Stimulated activated CD8-positive, alpha-beta memory T cell treated with anti-CD3 and anti-CD28 coated beads, Interleukin-2, amount 100 ng/mL, for 48 hours (primary cell): ENCODE results near the gene SLC19A1.
"Not testable (repeated sequence)": the region's sequence is repeated elsewhere in the genome, so short reads cannot be mapped to it uniquely, and the experiment has no call there.

Experiments used
- DNase-seq, 2 donors: peaks; one replicate each; pipeline ENCODE4 v3.0.0-alpha.2; 2020; ENCODE audit warnings: low read depth in 2 of 2

Gene SLC19A1

GRCh38 chr21:45576838-45577737, 34.8 kb upstream of the SLC19A1 start:
- no peak for DNase-seq

DNA sequence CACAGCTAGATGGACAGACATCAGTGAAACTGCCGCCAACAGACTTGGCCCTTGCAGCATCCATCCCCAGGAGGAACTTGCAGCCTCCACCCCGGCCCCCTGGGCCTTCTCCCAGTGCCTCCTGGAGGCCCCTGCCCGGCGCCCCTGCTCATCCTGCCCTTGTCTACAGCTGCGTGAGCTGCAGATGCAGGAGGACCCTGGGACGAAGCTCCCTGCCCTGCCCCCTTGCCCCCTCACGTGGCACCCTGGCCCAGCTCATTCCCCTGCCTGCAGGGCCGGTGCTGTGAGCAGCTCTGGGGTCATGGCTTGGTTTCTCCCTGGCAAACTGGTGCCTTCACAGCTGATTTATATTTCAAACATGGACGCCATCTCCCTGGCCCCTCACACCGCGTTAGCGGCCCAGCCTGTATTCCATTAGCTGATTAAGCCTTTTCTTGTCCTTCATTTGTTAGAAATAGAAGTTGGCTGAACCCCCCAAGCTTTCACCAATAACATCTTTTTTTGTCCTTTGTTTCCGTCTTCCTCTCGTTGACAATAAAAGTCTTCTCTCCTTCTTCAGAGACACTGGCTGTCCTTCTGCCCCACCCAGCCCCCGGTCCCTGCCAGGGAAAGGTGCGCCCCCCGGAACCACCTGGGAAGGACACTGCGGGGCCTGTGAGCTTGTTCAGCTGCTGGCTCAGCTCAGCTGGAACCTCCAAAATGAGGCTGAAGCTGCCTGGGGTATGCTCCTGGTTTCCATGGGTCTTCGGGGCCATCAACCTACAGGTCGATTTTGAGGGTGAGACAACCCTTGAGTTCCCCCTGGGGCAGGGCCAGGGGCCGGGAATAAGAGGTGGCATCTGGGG, 34.0 kb upstream of the SLC19A1 start:
- no peak for DNase-seq

DNA sequence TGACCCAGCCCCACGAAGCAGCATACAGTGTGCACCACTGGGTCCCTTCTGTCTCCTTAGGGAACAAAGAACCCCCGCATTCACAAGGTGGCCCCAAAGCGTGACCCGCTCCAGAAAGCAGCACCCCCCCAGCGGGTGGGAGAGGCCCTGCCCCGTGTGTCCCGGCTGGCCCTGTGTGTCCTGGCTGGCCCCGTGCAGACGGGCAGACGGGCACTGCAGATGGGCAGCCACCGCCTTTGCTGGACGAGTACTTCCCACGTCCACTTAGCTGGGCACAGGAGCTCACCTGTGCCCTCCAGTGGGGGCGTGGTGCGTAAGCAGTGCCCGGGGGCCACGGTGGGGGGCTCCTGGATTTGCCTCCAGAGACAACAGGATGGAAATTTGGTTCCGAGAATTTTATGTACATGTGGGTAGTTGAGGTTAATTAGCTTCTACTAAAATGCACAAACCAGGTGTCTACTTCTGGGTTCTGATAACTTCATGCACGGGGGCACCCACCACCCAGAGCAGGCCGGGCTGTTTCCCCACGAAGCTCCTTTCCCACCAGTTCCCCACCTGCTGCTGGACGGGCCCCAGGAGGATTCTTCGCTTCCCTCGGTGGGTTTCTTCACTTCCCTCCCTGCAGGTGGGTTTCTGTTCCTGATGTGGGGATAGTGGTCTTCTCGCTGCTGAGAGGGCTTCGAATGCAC, 33.2 kb upstream of the SLC19A1 start:
- DNase-seq: no peak

DNA sequence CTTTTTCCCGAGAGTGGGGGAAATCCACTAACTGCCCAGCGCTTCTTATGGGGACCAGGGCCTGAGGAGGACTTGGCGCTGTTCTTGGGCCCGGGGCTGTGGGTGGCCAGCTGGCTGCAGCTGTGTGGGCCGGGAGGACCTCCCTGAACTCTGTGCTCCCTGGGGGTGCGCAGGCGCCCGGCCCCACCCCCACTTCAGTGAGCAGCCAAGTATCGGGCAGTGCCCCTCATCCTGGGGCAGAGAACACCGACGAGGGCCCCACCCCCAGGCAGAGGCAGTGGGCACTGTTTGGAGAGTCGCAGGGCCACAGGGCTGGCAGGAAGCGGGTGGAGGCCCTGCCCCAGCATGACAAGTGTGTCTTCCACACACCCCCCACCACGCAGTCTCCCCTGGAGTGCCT, 32.5 kb upstream of the SLC19A1 start:
- no peak for DNase-seq

DNA sequence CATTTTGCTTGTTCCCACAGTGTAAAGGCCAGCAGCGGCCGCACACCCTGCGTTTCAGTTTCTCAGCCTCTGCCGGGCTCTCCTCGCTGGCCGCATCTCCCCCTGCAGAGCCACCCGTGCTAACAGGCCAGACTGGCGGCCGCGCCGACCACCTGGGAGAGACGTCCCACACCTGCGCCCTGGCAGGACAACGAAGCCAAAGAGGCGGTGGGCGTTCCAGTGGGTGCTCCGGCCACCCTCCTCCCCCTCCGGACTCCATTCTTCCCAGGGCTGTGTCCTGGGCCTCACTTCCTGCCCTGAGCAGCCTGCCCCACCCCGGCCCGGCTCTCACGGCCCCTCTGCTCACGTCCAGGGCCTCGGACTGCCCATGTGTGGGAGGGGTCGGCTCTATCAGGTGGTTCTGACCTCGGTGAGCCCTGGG, 31.9 kb upstream of the SLC19A1 start:
- no peak for DNase-seq

DNA sequence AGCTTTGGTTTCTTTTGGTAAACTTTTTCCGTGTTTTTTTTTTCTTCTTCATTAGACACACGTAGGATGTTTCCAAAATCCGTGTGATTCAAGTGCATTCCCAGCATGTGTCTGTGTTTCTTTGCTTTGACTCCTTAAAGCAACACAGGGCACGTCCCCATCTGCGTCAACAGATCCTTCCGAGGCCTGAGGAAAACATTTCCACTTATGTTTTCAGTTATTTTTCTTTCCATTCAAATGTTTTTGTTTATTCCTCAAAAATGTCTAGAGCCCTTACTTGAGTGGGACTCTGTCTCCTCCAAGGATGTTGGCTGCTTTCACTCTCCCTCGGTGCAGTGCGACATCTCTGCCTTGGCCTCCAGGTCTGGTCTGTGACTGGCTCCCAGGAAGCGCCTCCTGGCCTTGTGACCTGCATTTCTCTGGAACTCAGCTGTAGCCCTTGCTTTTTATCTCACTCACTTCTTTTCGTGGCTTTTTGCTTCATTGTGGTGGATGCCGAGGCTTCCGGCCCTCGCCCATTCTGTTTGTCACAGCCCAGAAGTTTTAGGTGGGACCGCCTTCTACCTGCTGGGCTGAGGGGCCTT, 31.3 kb upstream of the SLC19A1 start:
- DNase-seq: no peak

DNA sequence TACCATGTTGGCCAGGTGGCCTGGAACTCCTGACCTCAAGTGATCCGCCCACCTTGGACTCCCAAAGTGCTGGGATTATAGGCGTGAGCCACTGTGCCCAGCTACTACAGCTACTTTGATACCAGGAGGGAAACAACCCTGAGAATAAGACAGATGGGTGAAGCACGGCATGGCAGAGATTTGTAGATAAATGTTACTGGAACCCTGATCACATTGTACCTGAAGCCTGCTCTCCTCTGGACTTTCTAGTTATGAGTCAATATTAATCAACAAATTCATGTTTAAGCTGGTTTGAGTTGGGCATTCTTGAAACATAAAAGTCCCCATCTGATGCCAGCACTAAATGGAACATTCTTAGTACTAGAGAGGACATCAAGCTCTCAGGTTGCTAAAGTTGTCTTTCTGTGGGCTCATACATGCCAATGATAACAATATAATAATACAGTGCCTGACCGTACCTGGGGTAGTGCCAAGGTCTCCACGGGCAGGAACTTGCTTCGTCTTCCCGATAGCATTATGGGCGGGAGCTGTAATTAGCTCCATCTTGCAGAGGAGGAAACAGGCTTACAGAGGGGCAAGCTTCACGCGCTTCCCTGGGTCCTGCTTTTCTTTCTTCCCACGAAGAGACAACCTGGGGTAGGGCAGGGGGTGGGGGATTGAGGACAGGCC, 30.7 kb upstream of the SLC19A1 start:
- DNase-seq: no peak

GRCh38 chr21:45572231-45572630, 30.0 kb upstream of the SLC19A1 start:
- DNase-seq: no peak

DNA sequence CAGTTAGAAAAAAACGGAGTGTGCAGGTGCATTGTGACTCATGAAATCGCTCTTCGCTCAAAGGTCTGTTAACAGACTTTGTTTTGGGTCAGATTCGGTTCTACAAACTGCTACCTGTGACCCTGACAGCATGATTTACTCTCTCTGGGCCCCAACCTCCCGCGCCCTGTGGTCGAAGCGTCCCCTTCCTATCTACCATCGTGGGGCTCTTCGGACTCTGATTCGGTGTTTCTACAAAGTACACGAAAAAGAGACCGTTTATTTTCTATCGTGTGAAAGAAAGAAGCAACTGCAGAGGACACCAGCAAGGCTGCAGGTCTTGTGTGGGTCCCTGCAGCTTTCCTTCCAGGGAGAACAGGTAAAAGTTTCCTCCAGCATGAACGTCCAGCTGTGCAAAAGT, 29.4 kb upstream of the SLC19A1 start:
- no peak for DNase-seq

DNA sequence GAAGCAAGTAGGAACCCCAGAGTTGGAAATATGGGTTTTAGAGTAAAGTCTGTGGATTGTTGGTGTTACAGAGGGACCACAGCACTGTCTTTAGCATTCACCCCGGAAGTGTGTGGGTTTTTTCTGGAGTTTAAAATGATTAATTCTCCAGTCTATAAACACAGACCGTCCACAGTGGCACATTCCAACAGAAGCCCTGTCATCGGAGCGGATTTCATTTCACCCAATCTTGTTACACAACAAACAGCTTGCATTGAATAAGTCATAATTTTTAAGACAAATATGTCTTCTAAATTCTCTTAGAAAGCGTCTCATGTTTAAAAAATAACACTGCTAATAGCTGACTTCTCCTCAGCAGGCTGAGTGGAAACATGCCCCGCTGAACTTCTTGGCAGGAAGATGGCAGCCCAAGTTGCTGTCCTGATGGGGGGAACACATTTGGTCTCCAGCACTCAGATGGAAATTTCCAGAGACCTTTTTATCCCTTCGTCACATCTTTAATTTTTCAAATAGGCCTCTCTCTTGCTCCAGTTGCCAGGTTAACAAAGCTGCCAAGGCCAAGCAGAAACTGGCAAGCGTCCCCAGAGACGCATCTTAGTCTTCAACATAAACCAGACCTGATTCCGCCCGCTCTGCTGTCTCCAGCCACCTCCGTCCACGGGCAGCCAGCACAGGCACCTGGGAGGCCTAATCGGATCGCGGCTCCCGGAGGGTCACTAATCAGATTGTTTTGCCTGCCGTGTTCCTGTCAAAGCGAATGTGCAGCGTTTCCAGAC, 28.8 kb upstream of the SLC19A1 start:
- no peak for DNase-seq

GRCh38 chr21:45570071-45570470, 27.8 kb upstream of the SLC19A1 start:
- no peak for DNase-seq

GRCh38 chr21:45568383-45568782, 26.1 kb upstream of the SLC19A1 start:
- no peak for DNase-seq

DNA sequence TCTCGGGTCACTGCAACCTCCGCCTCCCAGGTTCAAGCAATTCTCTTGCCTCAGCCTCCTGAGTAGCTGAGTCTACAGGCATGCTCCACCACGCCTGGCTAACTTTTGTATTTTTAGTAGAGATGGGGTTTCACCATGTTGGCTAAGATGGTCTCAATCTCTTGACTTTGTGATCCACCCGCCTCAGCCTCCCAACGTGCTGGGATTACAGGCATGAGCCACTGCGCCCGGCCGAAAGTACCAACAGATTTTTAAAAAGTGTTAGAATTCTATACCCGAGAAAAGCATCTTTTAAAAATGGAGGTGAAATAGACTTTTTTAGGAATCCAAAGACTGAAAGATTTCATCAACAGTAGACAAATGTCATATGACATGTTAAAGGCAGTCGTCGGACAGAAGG, 21.9 kb upstream of the SLC19A1 start:
- not testable (repeated sequence) for DNase-seq

- no peak for DNase-seq
These were observed 20.7 kb upstream of the SLC19A1 start for GRCh38 chr21:45562965-45563364.

DNA sequence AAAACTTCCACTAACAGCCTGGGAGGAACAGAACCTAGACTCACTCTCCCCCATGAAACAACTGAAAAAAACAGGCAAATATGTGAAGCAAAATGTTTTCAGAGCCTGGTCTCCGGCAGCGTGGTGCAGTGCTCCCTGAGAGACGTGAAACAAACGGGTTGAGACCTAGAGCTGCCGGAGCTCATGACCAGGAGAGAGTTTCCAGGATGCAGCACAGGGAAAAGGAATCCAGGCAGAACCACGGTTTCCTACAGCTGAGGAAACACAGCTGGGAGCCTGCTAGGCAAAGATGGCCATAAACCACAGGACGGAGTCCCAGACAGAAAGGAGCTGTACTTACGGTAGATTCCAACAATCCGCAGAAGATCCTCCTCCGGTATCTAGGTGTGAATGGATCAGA, 20.2 kb upstream of the SLC19A1 start:
- no peak for DNase-seq

- DNase-seq: not testable (repeated sequence)
These were observed 19.0 kb upstream of the SLC19A1 start for GRCh38 chr21:45561241-45561640.

GRCh38 chr21:45560106-45561021, 18.1 kb upstream of the SLC19A1 start:
- no peak for DNase-seq

DNA sequence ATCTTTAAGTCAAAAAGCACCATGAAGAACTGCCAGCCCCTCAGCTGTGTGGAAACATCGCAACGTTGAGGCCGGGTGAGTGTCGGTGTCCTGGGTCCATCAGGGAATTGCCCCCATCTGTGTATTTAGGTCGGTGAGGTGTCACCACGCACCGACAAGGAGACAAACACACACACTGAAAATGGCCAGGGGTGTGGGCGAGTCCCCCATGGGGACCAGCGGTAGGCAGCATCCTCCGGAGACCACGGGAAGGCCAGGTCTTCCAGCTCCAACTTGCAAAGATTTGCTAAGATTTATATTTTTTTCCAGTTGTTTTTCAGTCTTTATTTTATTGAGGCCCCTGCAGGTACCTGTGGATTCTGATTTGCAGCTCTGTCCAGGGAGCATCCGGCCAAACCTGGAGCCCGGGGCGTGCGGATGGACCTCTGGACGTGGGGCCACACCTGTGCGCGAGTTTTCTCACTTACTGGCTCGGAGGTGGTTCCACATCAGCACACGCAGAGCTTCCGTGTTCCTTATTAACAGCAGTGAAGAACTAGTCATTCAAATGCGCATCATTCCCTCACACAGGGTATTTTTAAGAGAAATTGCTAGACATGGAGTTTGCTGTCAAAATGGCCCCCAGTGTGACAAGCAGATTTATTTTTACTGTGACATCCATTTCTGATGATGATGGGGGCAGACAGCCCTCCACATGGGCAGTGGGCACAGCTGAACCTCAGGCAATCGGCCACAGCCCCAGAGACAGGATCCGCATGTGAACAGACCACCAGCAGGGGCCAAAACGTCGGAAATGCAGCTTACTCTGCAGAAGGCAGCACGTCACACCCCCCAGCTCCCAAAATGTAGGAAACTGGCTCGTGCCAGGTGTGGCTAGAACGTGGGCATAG, 17.2 kb upstream of the SLC19A1 start:
- DNase-seq: no peak
